GM12878 (cell line): Measurements from ENCODE around the gene ALG2. TPM values are rescaled to one million over a fixed set of nuclear protein-coding genes. Genes with fewer than 3 reads are reported as not detected.

Experiments
- BHLHE40 ChIP-seq, 2 experiments: fragments of 450-650 bp in 1 of 2; IDR thresholded peaks; 2 replicates each; pipeline ENCODE4 v1.6.1; 2011 to 2017; ENCODE audit warnings: low read depth in 2 of 2, borderline replicate concordance in 1 of 2, improper control_type of control experiment in 1 of 2, low read length in 1 of 2, mild to moderate bottlenecking in 1 of 2
- CBFB ChIP-seq: IDR thresholded peaks from 2 replicates; pipeline ENCODE4 v1.6.1; 2016; ENCODE audit warnings: antibody characterized with exemption, low read depth
- CHD4 ChIP-seq: fragments of 200-600 bp; sonication (generic); IDR thresholded peaks from 2 replicates; pipeline ENCODE4 v1.6.1; 2016; ENCODE audit warnings: mild to moderate bottlenecking
- CREM ChIP-seq: IDR thresholded peaks from 2 replicates; pipeline ENCODE4 v1.6.1; 2014; ENCODE audit warnings: antibody characterized with exemption, low read depth
- DPF2 ChIP-seq: fragments of 450-650 bp; IDR thresholded peaks from 2 replicates; pipeline ENCODE4 v1.6.1; 2017; ENCODE audit warnings: mild to moderate bottlenecking
- EZH2 ChIP-seq: IDR thresholded peaks from 2 replicates; pipeline ENCODE4 v1.6.1; 2012; ENCODE audit warnings: low read depth, mild to moderate bottlenecking, control low read depth, inconsistent platforms, low read length, borderline replicate concordance; ENCODE audit not compliant: control insufficient read depth
- GATAD2B ChIP-seq: fragments of 450-650 bp; conservative IDR thresholded peaks from 2 replicates; pipeline ENCODE4 v1.6.1; 2017; ENCODE audit warnings: low read depth, mild to moderate bottlenecking, moderate library complexity
- HDAC6 ChIP-seq: fragments of 200-600 bp; sonication (generic); IDR thresholded peaks from one replicate; pipeline ENCODE4 v1.8.0; 2017; ENCODE audit warnings: antibody characterized with exemption; ENCODE audit not compliant: unreplicated experiment
- KLF5 ChIP-seq: fragments of 450-650 bp; IDR thresholded peaks from 2 replicates; pipeline ENCODE4 v1.6.1; 2014; ENCODE audit warnings: mild to moderate bottlenecking; ENCODE audit not compliant: partially characterized antibody
- LARP7 ChIP-seq: fragments of 450-650 bp; IDR thresholded peaks from 2 replicates; pipeline ENCODE4 v1.6.1; 2017; ENCODE audit warnings: mild to moderate bottlenecking
- MTA3 ChIP-seq: IDR thresholded peaks from 2 replicates; pipeline ENCODE4 v1.6.1; 2012; ENCODE audit warnings: low read length, inconsistent platforms, borderline replicate concordance
- MYB ChIP-seq: fragments of 150-350 bp; IDR thresholded peaks from 2 replicates; pipeline ENCODE4 v1.6.1; 2014; ENCODE audit warnings: mild to moderate bottlenecking, low read depth, low read length, borderline replicate concordance
- NBN ChIP-seq: fragments of 450-650 bp; IDR thresholded peaks from 2 replicates; pipeline ENCODE4 v1.6.1; 2016
- NFXL1 ChIP-seq: fragments of 450-650 bp; IDR thresholded peaks from 2 replicates; pipeline ENCODE4 v1.6.1; 2017; ENCODE audit warnings: antibody characterized with exemption, mild to moderate bottlenecking, borderline replicate concordance
- NFYB ChIP-seq: IDR thresholded peaks from 2 replicates; pipeline ENCODE4 v1.6.1; 2011; ENCODE audit warnings: low read depth, mild to moderate bottlenecking, low read length, improper control_type of control experiment, moderate library complexity; ENCODE audit not compliant: insufficient read depth
- PAX5 ChIP-seq: IDR thresholded peaks from 2 replicates; pipeline ENCODE4 v1.6.1; 2011; ENCODE audit warnings: low read depth, low read length, borderline replicate concordance
- PAX8 ChIP-seq: fragments of 450-650 bp; IDR thresholded peaks from 2 replicates; pipeline ENCODE4 v1.6.1; 2017; ENCODE audit warnings: mild to moderate bottlenecking, moderate library complexity
- POLR2A ChIP-seq: IDR thresholded peaks from 2 replicates; pipeline ENCODE4 v1.6.1; 2011; ENCODE audit warnings: low read depth, mild to moderate bottlenecking, low read length
- POU2F2 ChIP-seq: IDR thresholded peaks from 3 replicates; pipeline ENCODE4 v1.6.1; 2011; ENCODE audit warnings: low read depth, mild to moderate bottlenecking, low read length, borderline replicate concordance
- RELA ChIP-seq: fragments of 450-650 bp; IDR thresholded peaks from 2 replicates; pipeline ENCODE4 v1.8.0; 2014; ENCODE audit warnings: borderline replicate concordance; ENCODE audit not compliant: partially characterized antibody
- RFX5 ChIP-seq: IDR thresholded peaks from 2 replicates; pipeline ENCODE4 v1.6.1; 2011; ENCODE audit warnings: low read depth, low read length, improper control_type of control experiment
- TCF7 ChIP-seq: IDR thresholded peaks from 2 replicates; pipeline ENCODE4 v1.6.1; 2014; ENCODE audit warnings: antibody characterized with exemption, borderline replicate concordance
- ZBED1 ChIP-seq: IDR thresholded peaks from 2 replicates; pipeline ENCODE4 v1.6.1; 2016; ENCODE audit warnings: borderline replicate concordance
- polyA plus RNA-seq, 11 experiments: library from polyadenylated mRNA; depleted of rRNA in 4 of 11; unstranded in 6 of 11; stranded (reverse) in 5 of 11; fragments of >200 nt; fragmentation: Nextera tagmentation in 4 of 11; fragmentation: Illumina TruSeq in 1 of 11; extraction: Ambion mirVana in 4 of 11; extraction: Trizol in 1 of 11; gene quantifications; 1 replicate in 1 of 11; 2 replicates in 10 of 11; pipeline versions ENCODE4 v1.2.1 to v1.2.3, GENCODE V29; 2011 to 2016; ENCODE audit warnings: inconsistent platforms in 2 of 11, missing spikeins in 2 of 11, low read depth in 1 of 11
- total RNA-seq, 4 experiments: library from RNA; depleted of rRNA in 3 of 4; stranded (reverse); fragments of >200 nt in 3 of 4; fragmentation: Illumina TruSeq in 1 of 4; extraction: Trizol in 1 of 4; gene quantifications; 2 replicates each; pipeline versions ENCODE4 v1.2.1 to v1.2.3, GENCODE V29; 2013 to 2021
- TF ChIP-seq, protein P1 (sequence below): IDR thresholded peaks from 2 replicates; pipeline ENCODE4 v1.6.1; 2012; ENCODE audit warnings: low read length, inconsistent platforms
- TF ChIP-seq, protein P2 (sequence below): fragments of 450-650 bp; conservative IDR thresholded peaks from 2 replicates; pipeline ENCODE4 v1.6.1; 2017; ENCODE audit warnings: mild to moderate bottlenecking, moderate library complexity
- TF ChIP-seq, protein P3 (sequence below): IDR thresholded peaks from 2 replicates; pipeline ENCODE4 v1.6.1; 2012; ENCODE audit warnings: mild to moderate bottlenecking, low read depth, low read length

The ALG2 gene
- total and polyA plus RNA-seq, 10 of the 15 experiments (the other 5 are each of a cell fraction or from before 2014, with no cell fraction given), result 8.8 to 52.5 (median 38.6) TPM

DNA sequence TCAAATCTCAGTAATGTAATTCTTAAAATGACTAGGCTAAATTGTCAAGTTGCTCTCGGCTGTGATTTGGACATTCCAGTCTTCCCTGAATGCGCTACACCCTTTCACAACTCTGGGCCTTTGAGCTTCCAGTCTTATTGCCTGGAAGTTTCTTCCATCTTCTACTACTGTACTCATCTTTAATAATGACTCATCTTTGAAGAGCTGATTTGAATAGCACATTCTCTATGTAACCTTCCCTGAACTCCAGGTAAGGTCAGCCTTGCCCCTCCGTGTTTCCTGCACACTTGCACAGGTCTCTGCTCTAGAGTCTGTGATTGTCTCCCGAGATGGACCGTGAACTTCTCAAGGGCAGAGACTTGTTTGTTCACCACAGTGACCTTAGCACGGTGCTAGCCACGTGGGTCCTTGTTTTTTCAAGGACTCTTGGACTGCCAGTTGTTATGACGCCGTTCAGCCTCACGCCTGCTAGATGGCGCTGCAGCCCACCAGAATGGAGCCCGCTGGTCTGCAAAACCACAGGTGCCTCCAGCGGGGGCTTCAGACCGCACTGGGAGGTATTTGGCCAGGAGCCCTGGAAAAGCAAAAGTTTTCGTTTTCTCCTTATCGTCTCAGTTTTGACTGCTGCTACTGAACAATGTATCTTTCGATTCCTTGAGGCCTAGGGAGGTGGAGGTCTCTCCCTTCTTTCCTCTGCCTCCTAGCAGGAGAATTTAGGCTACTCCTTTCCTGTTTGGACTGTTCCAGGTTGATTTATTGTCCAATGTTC lies 44.7 kb upstream of the ALG2 start (continued):
- TF ChIP-seq NFYB, result no peak
- no peak for TF ChIP-seq KLF5
- no peak for TF ChIP-seq PAX5
- TF ChIP-seq POU2F2, result no peak
- TF ChIP-seq NBN, result peak; percentile 41; the same call in 1 of the 2 replicates
- TF ChIP-seq CHD4, result no peak
- TF ChIP-seq EZH2, result no peak
- no peak for TF ChIP-seq RFX5
- peak; percentile 78 for TF ChIP-seq CREM
- peak; percentile 61 for TF ChIP-seq RELA
- TF ChIP-seq, protein P1, sequence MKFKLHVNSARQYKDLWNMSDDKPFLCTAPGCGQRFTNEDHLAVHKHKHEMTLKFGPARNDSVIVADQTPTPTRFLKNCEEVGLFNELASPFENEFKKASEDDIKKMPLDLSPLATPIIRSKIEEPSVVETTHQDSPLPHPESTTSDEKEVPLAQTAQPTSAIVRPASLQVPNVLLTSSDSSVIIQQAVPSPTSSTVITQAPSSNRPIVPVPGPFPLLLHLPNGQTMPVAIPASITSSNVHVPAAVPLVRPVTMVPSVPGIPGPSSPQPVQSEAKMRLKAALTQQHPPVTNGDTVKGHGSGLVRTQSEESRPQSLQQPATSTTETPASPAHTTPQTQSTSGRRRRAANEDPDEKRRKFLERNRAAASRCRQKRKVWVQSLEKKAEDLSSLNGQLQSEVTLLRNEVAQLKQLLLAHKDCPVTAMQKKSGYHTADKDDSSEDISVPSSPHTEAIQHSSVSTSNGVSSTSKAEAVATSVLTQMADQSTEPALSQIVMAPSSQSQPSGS, result no peak
- peak; percentile 37; the same call in 1 of the 2 replicates for TF ChIP-seq LARP7
- no peak for TF ChIP-seq PAX8
- TF ChIP-seq POLR2A, result no peak
- no peak for TF ChIP-seq HDAC6
- TF ChIP-seq DPF2, result peak; percentile 51; the same call in 1 of the 2 replicates
- peak in 1 of 2 experiments; percentile 33; a peak in 1 of 4 replicates for TF ChIP-seq BHLHE40 (IDR thresholded peaks at IDR 0.05; ENCODE audit: borderline replicate concordance in 1 of 2, low read depth in 2 of 2, low read length in 1 of 2)
- no peak for TF ChIP-seq TCF7
- TF ChIP-seq NFXL1, result no peak
- TF ChIP-seq CBFB, result peak; percentile 97
- no peak for TF ChIP-seq MTA3
- TF ChIP-seq, protein P2, sequence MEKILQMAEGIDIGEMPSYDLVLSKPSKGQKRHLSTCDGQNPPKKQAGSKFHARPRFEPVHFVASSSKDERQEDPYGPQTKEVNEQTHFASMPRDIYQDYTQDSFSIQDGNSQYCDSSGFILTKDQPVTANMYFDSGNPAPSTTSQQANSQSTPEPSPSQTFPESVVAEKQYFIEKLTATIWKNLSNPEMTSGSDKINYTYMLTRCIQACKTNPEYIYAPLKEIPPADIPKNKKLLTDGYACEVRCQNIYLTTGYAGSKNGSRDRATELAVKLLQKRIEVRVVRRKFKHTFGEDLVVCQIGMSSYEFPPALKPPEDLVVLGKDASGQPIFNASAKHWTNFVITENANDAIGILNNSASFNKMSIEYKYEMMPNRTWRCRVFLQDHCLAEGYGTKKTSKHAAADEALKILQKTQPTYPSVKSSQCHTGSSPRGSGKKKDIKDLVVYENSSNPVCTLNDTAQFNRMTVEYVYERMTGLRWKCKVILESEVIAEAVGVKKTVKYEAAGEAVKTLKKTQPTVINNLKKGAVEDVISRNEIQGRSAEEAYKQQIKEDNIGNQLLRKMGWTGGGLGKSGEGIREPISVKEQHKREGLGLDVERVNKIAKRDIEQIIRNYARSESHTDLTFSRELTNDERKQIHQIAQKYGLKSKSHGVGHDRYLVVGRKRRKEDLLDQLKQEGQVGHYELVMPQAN, result no peak
- TF ChIP-seq GATAD2B, result 0 out of 2 replicates have a peak, but pooled peaks have one; percentile 44
- TF ChIP-seq ZBED1, result 0 out of 2 replicates have a peak, but pooled peaks have one; percentile 18
- TF ChIP-seq MYB, result no peak
- TF ChIP-seq, protein P3, sequence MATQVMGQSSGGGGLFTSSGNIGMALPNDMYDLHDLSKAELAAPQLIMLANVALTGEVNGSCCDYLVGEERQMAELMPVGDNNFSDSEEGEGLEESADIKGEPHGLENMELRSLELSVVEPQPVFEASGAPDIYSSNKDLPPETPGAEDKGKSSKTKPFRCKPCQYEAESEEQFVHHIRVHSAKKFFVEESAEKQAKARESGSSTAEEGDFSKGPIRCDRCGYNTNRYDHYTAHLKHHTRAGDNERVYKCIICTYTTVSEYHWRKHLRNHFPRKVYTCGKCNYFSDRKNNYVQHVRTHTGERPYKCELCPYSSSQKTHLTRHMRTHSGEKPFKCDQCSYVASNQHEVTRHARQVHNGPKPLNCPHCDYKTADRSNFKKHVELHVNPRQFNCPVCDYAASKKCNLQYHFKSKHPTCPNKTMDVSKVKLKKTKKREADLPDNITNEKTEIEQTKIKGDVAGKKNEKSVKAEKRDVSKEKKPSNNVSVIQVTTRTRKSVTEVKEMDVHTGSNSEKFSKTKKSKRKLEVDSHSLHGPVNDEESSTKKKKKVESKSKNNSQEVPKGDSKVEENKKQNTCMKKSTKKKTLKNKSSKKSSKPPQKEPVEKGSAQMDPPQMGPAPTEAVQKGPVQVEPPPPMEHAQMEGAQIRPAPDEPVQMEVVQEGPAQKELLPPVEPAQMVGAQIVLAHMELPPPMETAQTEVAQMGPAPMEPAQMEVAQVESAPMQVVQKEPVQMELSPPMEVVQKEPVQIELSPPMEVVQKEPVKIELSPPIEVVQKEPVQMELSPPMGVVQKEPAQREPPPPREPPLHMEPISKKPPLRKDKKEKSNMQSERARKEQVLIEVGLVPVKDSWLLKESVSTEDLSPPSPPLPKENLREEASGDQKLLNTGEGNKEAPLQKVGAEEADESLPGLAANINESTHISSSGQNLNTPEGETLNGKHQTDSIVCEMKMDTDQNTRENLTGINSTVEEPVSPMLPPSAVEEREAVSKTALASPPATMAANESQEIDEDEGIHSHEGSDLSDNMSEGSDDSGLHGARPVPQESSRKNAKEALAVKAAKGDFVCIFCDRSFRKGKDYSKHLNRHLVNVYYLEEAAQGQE, result no peak
